ENCODE data around the gene MMP23B. TPM values are rescaled to one million over a fixed set of nuclear protein-coding genes. Genes with fewer than 3 reads are reported as not detected.

MMP23B gene
- total RNA-seq, 2 donors from 2014 or later = 14.7 to 19.9 TPM

- no peak overlapping the region for H3K4me3 ChIP-seq (ENCODE audit: low read length)
- DNase-seq = peak; percentile 51
- H3K9me3 Mint-ChIP-seq = peaks cover 2% of the 10 kb centered on the region
- H3K4me3 Mint-ChIP-seq = no peak overlapping the region
- H3K27ac ChIP-seq (ENCODE audit: low read depth, low read length) = no peak overlapping the region
- WGBS, 2 experiments (ENCODE audit: insufficient coverage in 1 of 2, insufficient read length in 1 of 2) = 91 to 93% methylated on average over 3 to 8 of the region's 8 CpGs
- H3K36me3 Mint-ChIP-seq (ENCODE audit: low read depth) = peaks cover 4% of the 10 kb centered on the region
- no peaks in the 10 kb centered on the region for H3K9me3 ChIP-seq (ENCODE audit: control insufficient read depth, low read length)
- H3K9ac ChIP-seq (ENCODE audit: extremely low read depth, low read length, poor library complexity, severe bottlenecking) = no peak overlapping the region
- TF ChIP-seq CTCF (conservative IDR thresholded peaks at IDR 0.05) = no peak
- no peaks in the 10 kb centered on the region for H3K36me3 ChIP-seq (ENCODE audit: control insufficient read depth, insufficient read depth, low read length)
- no peak overlapping the region for H3K27ac Mint-ChIP-seq
- H3K4me1 Mint-ChIP-seq = no peaks in the 10 kb centered on the region
- no peaks in the 10 kb centered on the region for H3K27me3 ChIP-seq (ENCODE audit: control insufficient read depth, insufficient read depth, low read length, poor library complexity, severe bottlenecking)
- no peaks in the 10 kb centered on the region for H3K4me1 ChIP-seq (ENCODE audit: control insufficient read depth, insufficient read depth, low read length)
- peaks cover 3% of the 10 kb centered on the region for H3K27me3 Mint-ChIP-seq (ENCODE audit: insufficient read depth)
Observed at GRCh38 chr1:1625824-1626206, 6.2 kb upstream of the MMP23B start.

GRCh38 chr1:1626207-1627141, 5.5 kb upstream of the MMP23B start:
- TF ChIP-seq CTCF (conservative IDR thresholded peaks at IDR 0.05) = no peak
- WGBS, 2 experiments (ENCODE audit: insufficient coverage in 1 of 2, insufficient read length in 1 of 2) = 89 to 95% methylated on average over 22 to 48 of the region's 48 CpGs
- H3K4me1 Mint-ChIP-seq = no peaks in the 10 kb centered on the region
- peaks cover 2% of the 10 kb centered on the region for H3K9me3 Mint-ChIP-seq
- H3K4me1 ChIP-seq (ENCODE audit: control insufficient read depth, insufficient read depth, low read length) = no peaks in the 10 kb centered on the region
- peaks cover 4% of the 10 kb centered on the region for H3K36me3 Mint-ChIP-seq (ENCODE audit: low read depth)
- peaks cover 8% of the 10 kb centered on the region for H3K27me3 Mint-ChIP-seq (ENCODE audit: insufficient read depth)
- no peak overlapping the region for H3K27ac ChIP-seq (ENCODE audit: low read depth, low read length)
- H3K4me3 Mint-ChIP-seq = no peak overlapping the region
- no peak overlapping the region for H3K4me3 ChIP-seq (ENCODE audit: low read length)
- no peak overlapping the region for H3K9ac ChIP-seq (ENCODE audit: extremely low read depth, low read length, poor library complexity, severe bottlenecking)
- no peaks in the 10 kb centered on the region for H3K9me3 ChIP-seq (ENCODE audit: control insufficient read depth, low read length)
- no peak for DNase-seq
- H3K27me3 ChIP-seq (ENCODE audit: control insufficient read depth, insufficient read depth, low read length, poor library complexity, severe bottlenecking) = peaks cover 4% of the 10 kb centered on the region
- H3K27ac Mint-ChIP-seq = no peak overlapping the region
- H3K36me3 ChIP-seq (ENCODE audit: control insufficient read depth, insufficient read depth, low read length) = no peaks in the 10 kb centered on the region

- no peak overlapping the region for H3K27ac ChIP-seq (ENCODE audit: low read depth, low read length)
- no peak for TF ChIP-seq CTCF (conservative IDR thresholded peaks at IDR 0.05)
- H3K4me1 Mint-ChIP-seq = no peaks in the 10 kb centered on the region
- peaks cover 13% of the 10 kb centered on the region for H3K27me3 ChIP-seq (ENCODE audit: control insufficient read depth, insufficient read depth, low read length, poor library complexity, severe bottlenecking)
- peak; percentile 50 for DNase-seq
- peaks cover 2% of the 10 kb centered on the region for H3K9me3 Mint-ChIP-seq
- no peak overlapping the region for H3K4me3 Mint-ChIP-seq
- no peak overlapping the region for H3K4me3 ChIP-seq (ENCODE audit: low read length)
- no peak overlapping the region for H3K9ac ChIP-seq (ENCODE audit: extremely low read depth, low read length, poor library complexity, severe bottlenecking)
- WGBS, 2 experiments (ENCODE audit: insufficient coverage in 1 of 2, insufficient read length in 1 of 2) = 89 to 95% methylated on average over 16 to 37 of the region's 37 CpGs
- no peaks in the 10 kb centered on the region for H3K36me3 ChIP-seq (ENCODE audit: control insufficient read depth, insufficient read depth, low read length)
- H3K36me3 Mint-ChIP-seq (ENCODE audit: low read depth) = peaks cover 4% of the 10 kb centered on the region
- H3K27me3 Mint-ChIP-seq (ENCODE audit: insufficient read depth) = peaks cover 12% of the 10 kb centered on the region
- H3K9me3 ChIP-seq (ENCODE audit: control insufficient read depth, low read length) = no peaks in the 10 kb centered on the region
- H3K4me1 ChIP-seq (ENCODE audit: control insufficient read depth, insufficient read depth, low read length) = no peaks in the 10 kb centered on the region
- H3K27ac Mint-ChIP-seq = no peak overlapping the region
Observed at GRCh38 chr1:1627261-1627828, 4.6 kb upstream of the MMP23B start.

All from endodermal cell (in vitro differentiated cells).